Placental pericyte (primary cell): Measurements from ENCODE around the gene SDF2L1. TPM values are rescaled to one million over a fixed set of nuclear protein-coding genes. Genes with fewer than 3 reads are reported as not detected.

Source experiments
- small RNA-seq: library from RNA; depleted of rRNA; stranded (forward); fragments of <200 nt; gene quantifications from one replicate; pipeline ENCODE3, GENCODE V24; 2012; ENCODE audit warnings: low replicate concordance
- total RNA-seq: library from RNA; depleted of rRNA; stranded (reverse); fragments of >200 nt; gene quantifications from 2 replicates; pipeline ENCODE4 v1.2.3, GENCODE V29; 2012

SDF2L1 gene, protein sequence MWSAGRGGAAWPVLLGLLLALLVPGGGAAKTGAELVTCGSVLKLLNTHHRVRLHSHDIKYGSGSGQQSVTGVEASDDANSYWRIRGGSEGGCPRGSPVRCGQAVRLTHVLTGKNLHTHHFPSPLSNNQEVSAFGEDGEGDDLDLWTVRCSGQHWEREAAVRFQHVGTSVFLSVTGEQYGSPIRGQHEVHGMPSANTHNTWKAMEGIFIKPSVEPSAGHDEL
- 29.5 and 262 TPM in 2 replicates for total RNA-seq

DNA sequence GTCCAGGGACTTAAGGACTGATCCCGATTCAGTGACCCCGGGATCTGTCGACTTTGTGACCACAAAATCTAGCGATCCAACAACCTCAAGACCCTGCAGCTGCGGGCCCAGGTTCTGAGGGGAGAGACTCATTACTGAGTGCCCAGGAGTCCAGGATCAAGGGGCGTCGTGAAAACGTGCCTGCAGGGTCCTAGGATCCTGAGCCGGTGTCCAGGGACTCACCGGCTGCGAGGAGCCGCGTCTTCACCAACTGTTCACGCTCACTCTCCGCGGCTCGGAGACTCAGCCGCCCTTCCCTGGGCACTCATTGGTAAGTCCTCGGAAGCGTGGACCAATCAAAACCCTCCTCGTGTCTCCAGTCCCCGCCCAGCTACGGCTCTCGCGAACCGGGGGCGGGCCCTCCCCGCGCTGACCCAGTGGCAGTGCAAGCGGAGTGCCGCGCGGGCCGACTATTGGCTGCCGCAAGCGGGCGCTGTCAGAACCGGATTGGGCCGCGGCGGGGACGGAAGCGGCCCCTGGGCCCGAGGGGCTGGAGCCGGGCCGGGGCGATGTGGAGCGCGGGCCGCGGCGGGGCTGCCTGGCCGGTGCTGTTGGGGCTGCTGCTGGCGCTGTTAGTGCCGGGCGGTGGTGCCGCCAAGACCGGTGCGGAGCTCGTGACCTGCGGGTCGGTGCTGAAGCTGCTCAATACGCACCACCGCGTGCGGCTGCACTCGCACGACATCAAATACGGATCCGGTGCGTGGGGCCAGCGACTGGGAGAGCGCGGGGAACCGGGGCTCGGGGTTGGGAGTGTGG is at the start of gene SDF2L1:
SDF2L1 (plus strand) TSS at position 514 of the 795 bp plus-strand sequence; CDS start at position 549, 35 bp downstream.

DNA sequence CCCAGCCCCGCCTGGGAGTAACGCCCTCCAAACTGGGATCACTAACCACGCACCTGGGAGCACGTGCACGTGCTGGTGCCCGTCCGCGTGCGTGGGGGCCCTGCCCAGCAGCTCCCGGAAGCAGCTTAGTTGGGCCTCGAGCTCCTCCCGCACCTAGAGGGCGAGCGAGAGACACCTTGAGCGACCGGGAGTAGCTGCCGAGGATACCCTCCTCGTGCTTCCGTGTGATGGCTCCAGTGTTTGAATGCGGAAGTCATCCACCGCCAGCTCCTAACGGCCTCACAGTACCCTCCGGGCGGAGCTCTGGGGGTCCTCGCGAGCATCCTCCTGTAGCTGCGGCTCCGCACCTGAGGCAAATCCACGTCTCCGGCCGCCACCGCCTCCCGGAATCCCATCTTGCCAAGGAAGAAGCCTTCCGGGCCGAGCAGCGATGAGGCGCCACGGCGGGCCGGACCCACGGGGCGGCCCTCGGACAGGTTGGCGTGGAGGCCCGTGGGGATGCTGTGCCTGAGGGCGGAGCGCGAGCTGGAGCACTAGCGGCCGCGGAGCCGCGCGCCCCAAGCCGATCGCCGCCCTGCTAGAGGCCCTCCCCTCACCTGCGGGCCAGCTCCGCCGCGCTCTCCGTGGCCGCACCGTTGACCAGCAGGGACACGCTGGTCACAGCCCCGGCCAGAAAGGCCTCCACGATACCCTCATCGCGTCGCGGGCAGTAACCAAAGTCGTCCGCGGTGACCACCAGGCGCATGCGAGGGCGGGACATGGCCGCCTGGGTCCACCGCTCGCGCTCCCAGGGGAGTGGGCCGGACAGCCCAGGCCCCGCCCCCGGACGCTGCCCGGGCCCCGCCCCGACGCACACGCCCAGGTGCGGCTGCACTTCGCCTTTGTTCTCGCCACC is 12.6 kb upstream of the SDF2L1 start, which contains the start of gene YDJC:
YDJC (minus strand) TSS at position 768 of the 895 bp plus-strand sequence; CDS start at position 760, 8 bp downstream.

GRCh38 chr22:21632237-21632895 is 9.7 kb upstream of the SDF2L1 start, which contains the start of gene CCDC116:
CCDC116 (plus strand) TSS chr22:21632760; CDS start chr22:21633182, 422 bp downstream.

Small RNA genes within 50 kb of the gene (small RNA-seq; reads per million reads assigned to genes)
- 2.6 reads per million, percentile 76 among the genes with 10 or more reads in this experiment for gene MIR301B

Other genes with a start within 250 kb of the SDF2L1 start
- 2.8 and 6.9 TPM in 2 replicates for gene HIC2, start 224.9 kb upstream of the SDF2L1 start, total RNA-seq
- 0.88 and 3.6 TPM in 2 replicates for gene TMEM191C, start 174.9 kb upstream of the SDF2L1 start, total RNA-seq
- gene RIMBP3C, start 90.8 kb upstream of the SDF2L1 start, total RNA-seq, result 0.22 and 0.43 TPM in 2 replicates
- gene UBE2L3, start 74.6 kb upstream of the SDF2L1 start, total RNA-seq, result 46.2 and 62.7 TPM in 2 replicates
- 21.0 and 44.0 TPM in 2 replicates for gene YDJC, start 12.3 kb upstream of the SDF2L1 start, total RNA-seq
- 0.14 and 0.22 TPM in 2 replicates for gene CCDC116, start 9.5 kb upstream of the SDF2L1 start, total RNA-seq
- gene PPIL2, start 23.7 kb downstream of the SDF2L1 start, total RNA-seq, result 41.8 and 44.8 TPM in 2 replicates
- gene YPEL1, start 93.5 kb downstream of the SDF2L1 start, total RNA-seq, result 0.14 and 0.22 TPM in 2 replicates
- gene MAPK1, start 225.3 kb downstream of the SDF2L1 start, total RNA-seq, result 34.4 and 134 TPM in 2 replicates